Natural killer cell (primary cell): ENCODE measurements around the gene CACNA1A. TPM values are rescaled to one million over a fixed set of nuclear protein-coding genes. Genes with fewer than 3 reads are reported as not detected.
"Not testable (repeated sequence)": the region's sequence is repeated elsewhere in the genome, so short reads cannot be mapped to it uniquely, and the experiment has no call there.

ENCODE experiments used
- ATAC-seq, 3 donors: fragments of 150-1000 bp in 2 of 3; fragments of 200-7000 bp in 1 of 3; cut with Tn5 transposase; 1 replicate in 1 of 3; 2 replicates in 2 of 3; pipeline ENCODE4 v1.10.0; 2021; ENCODE audit warnings: mild to moderate bottlenecking in 2 of 3, moderate library complexity in 2 of 3
- DNase-seq, 2 donors: peaks; one replicate each; pipeline versions ENCODE4 v3.0.0 to v3.0.0-alpha.2; 2013 to 2021; ENCODE audit warnings: mixed read lengths in 1 of 2
- H3K27ac ChIP-seq: one replicate; pipeline ENCODE4 v1.5.1; 2013; ENCODE audit warnings: mild to moderate bottlenecking, low read length
- H3K27me3 ChIP-seq: one replicate; pipeline ENCODE4 v1.6.1; 2013; ENCODE audit warnings: low read length; ENCODE audit not compliant: control insufficient read depth, insufficient read depth
- H3K36me3 ChIP-seq: one replicate; pipeline ENCODE4 v1.6.1; 2013; ENCODE audit warnings: low read length; ENCODE audit not compliant: control insufficient read depth, insufficient read depth
- H3K4me1 ChIP-seq: one replicate; pipeline ENCODE4 v1.6.1; 2013; ENCODE audit warnings: low read length; ENCODE audit not compliant: control insufficient read depth, insufficient read depth
- H3K4me3 ChIP-seq: one replicate; pipeline ENCODE4 v1.5.1; 2013; ENCODE audit warnings: low read length
- H3K9me3 ChIP-seq: one replicate; pipeline ENCODE4 v1.6.1; 2013; ENCODE audit warnings: low read length; ENCODE audit not compliant: control insufficient read depth, insufficient read depth
- H3K27ac Mint-ChIP-seq, 2 donors: one replicate each; pipeline ENCODE4 v1.8.0; 2022; ENCODE audit warnings: mild to moderate bottlenecking in 2 of 2, mixed read lengths in 2 of 2, moderate library complexity in 1 of 2
- H3K27me3 Mint-ChIP-seq, 2 donors: one replicate each; pipeline ENCODE4 v1.8.0; 2022; ENCODE audit warnings: low read depth in 2 of 2, mixed read lengths in 2 of 2
- H3K36me3 Mint-ChIP-seq: one replicate; pipeline ENCODE4 v1.8.0; 2022; ENCODE audit warnings: mixed read lengths
- H3K4me1 Mint-ChIP-seq, 2 donors: one replicate each; pipeline ENCODE4 v1.8.0; 2022; ENCODE audit warnings: mixed read lengths in 2 of 2
- H3K4me3 Mint-ChIP-seq: one replicate; pipeline ENCODE4 v1.8.0; 2022; ENCODE audit warnings: mild to moderate bottlenecking, moderate library complexity, mixed read lengths
- H3K9me3 Mint-ChIP-seq, 2 donors: one replicate each; pipeline ENCODE4 v1.8.0; 2022; ENCODE audit warnings: mixed read lengths in 2 of 2
- WGBS: methylation state at CpG from one replicate; pipeline ENCODE4 v1.1.7; 2013; ENCODE audit warnings: missing lambda C conversion rate; ENCODE audit not compliant: insufficient coverage; 5-methylcytosine and 5-hydroxymethylcytosine counted together
- intact Hi-C: fragments of 100-400 bp; cut with micrococcal nuclease; formaldehyde crosslinking; loops from one replicate; pipeline ENCODE4 v1.14.2; 2022
- total RNA-seq, 4 donors: library from RNA; stranded (reverse); fragments of 120-200 nt in 1 of 4; gene quantifications; one replicate each; pipeline versions ENCODE4 v1.2.3 to v1.2.4, GENCODE V29; 2013 to 2022
- TF ChIP-seq, protein P1 (sequence below): fragments of 200-600 bp; IDR thresholded peaks from one replicate; pipeline ENCODE4 v1.8.0; 2022; ENCODE audit warnings: antibody characterized with exemption

Gene CACNA1A
- total RNA-seq, 3 donors from 2014 or later (not counting 1 experiment from before 2014, with no cell fraction given): 0.59 to 0.85 (median 0.75) TPM

- peaks cover 0 to 5% of the 10 kb centered on the region in 2 donors for H3K4me1 Mint-ChIP-seq
- Histone ChIP-seq H3K4me1 (no peaks in the 10 kb centered on the region), H3K27me3 (no peaks in the 10 kb centered on the region), H3K36me3 (no peaks in the 10 kb centered on the region), H3K9me3 (no peaks in the 10 kb centered on the region), H3K4me3 (no peak overlapping the region), H3K27ac (no peak overlapping the region)
- intact Hi-C loops: no loop called here
- WGBS: 100% methylated on average over 1 of the region's 1 CpG
- TF ChIP-seq, protein P1, sequence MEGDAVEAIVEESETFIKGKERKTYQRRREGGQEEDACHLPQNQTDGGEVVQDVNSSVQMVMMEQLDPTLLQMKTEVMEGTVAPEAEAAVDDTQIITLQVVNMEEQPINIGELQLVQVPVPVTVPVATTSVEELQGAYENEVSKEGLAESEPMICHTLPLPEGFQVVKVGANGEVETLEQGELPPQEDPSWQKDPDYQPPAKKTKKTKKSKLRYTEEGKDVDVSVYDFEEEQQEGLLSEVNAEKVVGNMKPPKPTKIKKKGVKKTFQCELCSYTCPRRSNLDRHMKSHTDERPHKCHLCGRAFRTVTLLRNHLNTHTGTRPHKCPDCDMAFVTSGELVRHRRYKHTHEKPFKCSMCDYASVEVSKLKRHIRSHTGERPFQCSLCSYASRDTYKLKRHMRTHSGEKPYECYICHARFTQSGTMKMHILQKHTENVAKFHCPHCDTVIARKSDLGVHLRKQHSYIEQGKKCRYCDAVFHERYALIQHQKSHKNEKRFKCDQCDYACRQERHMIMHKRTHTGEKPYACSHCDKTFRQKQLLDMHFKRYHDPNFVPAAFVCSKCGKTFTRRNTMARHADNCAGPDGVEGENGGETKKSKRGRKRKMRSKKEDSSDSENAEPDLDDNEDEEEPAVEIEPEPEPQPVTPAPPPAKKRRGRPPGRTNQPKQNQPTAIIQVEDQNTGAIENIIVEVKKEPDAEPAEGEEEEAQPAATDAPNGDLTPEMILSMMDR: no peak
- H3K36me3 Mint-ChIP-seq: no peaks in the 10 kb centered on the region
- DNase-seq (no peak), ATAC-seq (no peak)
- peaks cover 14 to 25% of the 10 kb centered on the region in 2 donors for H3K27me3 Mint-ChIP-seq
- no peak overlapping the region for H3K27ac Mint-ChIP-seq
- no peaks in the 10 kb centered on the region for H3K9me3 Mint-ChIP-seq
- no peak overlapping the region for H3K4me3 Mint-ChIP-seq
Measured at GRCh38 chr19:13539332-13539731, 33.1 kb upstream of the CACNA1A start.

- no peak overlapping the region for H3K4me3 Mint-ChIP-seq
- no peaks in the 10 kb centered on the region for H3K36me3 ChIP-seq
- WGBS: 85% methylated on average over 5 of the region's 7 CpGs
- no peaks in the 10 kb centered on the region for H3K9me3 Mint-ChIP-seq
- H3K4me3 ChIP-seq: no peak overlapping the region
- TF ChIP-seq, protein P1: no peak
- intact Hi-C loops: no loop called here
- H3K27ac ChIP-seq: no peak overlapping the region
- DNase-seq (no peak), ATAC-seq (no peak)
- no peaks in the 10 kb centered on the region for H3K9me3 ChIP-seq
- H3K4me1 ChIP-seq: no peaks in the 10 kb centered on the region
- no peaks in the 10 kb centered on the region for H3K27me3 ChIP-seq
- H3K27ac Mint-ChIP-seq: no peak overlapping the region
- H3K4me1 Mint-ChIP-seq: peaks cover 0 to 5% of the 10 kb centered on the region in 2 donors
- no peaks in the 10 kb centered on the region for H3K36me3 Mint-ChIP-seq
- H3K27me3 Mint-ChIP-seq: peaks cover 19 to 23% of the 10 kb centered on the region in 2 donors
Measured at GRCh38 chr19:13538601-13539253, 32.4 kb upstream of the CACNA1A start.

GRCh38 chr19:13537454-13537853 is 31.2 kb upstream of the CACNA1A start:
- intact Hi-C loops: no loop called here
- H3K4me1 ChIP-seq: no peaks in the 10 kb centered on the region
- Mint-ChIP-seq H3K27me3 (peaks cover 16 to 20% of the 10 kb centered on the region in 2 donors), H3K4me1 (peaks cover 0 to 5% of the 10 kb centered on the region in 2 donors), H3K9me3 (no peaks in the 10 kb centered on the region), H3K27ac (no peak overlapping the region), H3K4me3 (no peak overlapping the region), H3K36me3 (no peaks in the 10 kb centered on the region)
- no peak overlapping the region for H3K4me3 ChIP-seq
- H3K27ac ChIP-seq: no peak overlapping the region
- TF ChIP-seq, protein P1: no peak
- ATAC-seq: no peak
- WGBS: 61% methylated on average over 6 of the region's 6 CpGs
- H3K36me3 ChIP-seq: no peaks in the 10 kb centered on the region
- no peaks in the 10 kb centered on the region for H3K9me3 ChIP-seq
- no peaks in the 10 kb centered on the region for H3K27me3 ChIP-seq
- no peak for DNase-seq

DNA sequence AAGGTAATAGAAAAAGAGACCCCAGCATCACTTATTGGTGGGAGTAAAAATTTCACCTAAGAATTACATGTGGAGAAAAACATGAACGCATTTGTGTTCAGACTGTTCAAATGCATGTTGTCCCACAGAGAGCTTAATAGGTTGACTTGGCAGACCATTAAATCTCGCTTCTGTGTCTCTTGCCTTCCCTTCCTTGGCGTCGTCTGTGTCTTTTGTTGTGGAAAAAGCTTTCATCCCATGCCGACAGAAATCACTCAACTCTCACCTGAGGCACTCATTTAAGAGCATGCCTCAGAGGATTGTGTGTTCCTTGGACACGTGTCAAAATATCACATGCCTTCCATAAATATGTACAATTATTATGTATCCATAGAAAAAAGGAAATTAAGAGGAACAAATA is 24.4 kb upstream of the CACNA1A start:
- no peaks in the 10 kb centered on the region for H3K4me1 Mint-ChIP-seq
- TF ChIP-seq, protein P1: no peak
- H3K9me3 ChIP-seq: peaks cover 4% of the 10 kb centered on the region
- H3K36me3 Mint-ChIP-seq: no peaks in the 10 kb centered on the region
- DNase-seq (no peak), ATAC-seq (no peak)
- 24% methylated on average over 5 of the region's 6 CpGs for WGBS
- intact Hi-C loops: no loop called here
- H3K27ac Mint-ChIP-seq: no peak overlapping the region
- no peak overlapping the region for H3K4me3 Mint-ChIP-seq
- no peak overlapping the region for H3K27ac ChIP-seq
- no peak overlapping the region for H3K4me3 ChIP-seq
- H3K4me1 ChIP-seq: no peaks in the 10 kb centered on the region
- H3K27me3 Mint-ChIP-seq: peaks cover 0 to 17% of the 10 kb centered on the region in 2 donors
- H3K27me3 ChIP-seq: peaks cover 2% of the 10 kb centered on the region
- H3K36me3 ChIP-seq: no peaks in the 10 kb centered on the region
- H3K9me3 Mint-ChIP-seq: no peaks in the 10 kb centered on the region

DNA sequence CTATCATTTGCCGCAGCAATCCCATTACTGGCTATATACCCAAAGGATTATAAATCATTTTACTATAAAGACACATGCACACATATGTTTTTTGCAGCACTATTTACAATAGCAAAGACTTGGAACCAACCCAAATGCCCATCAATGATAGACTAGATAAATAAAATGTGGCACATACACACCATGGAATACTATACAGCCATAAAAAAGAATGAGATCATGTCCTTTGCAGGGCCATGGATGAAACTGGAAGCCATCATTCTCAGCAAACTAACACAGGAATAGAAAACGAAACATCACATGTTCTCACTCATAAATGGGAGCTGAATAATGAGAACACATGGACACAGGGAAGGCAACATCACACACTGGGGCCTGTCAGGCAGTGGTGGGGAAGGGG is 23.4 kb upstream of the CACNA1A start:
- H3K4me3 ChIP-seq, H3K27me3 ChIP-seq, ATAC-seq, H3K4me1 Mint-ChIP-seq, H3K36me3 Mint-ChIP-seq, H3K9me3 ChIP-seq, H3K36me3 ChIP-seq, H3K27ac Mint-ChIP-seq, H3K4me1 ChIP-seq, H3K27ac ChIP-seq, H3K9me3 Mint-ChIP-seq, DNase-seq, H3K4me3 Mint-ChIP-seq, intact Hi-C loops: not testable (repeated sequence)
- peaks cover 0 to 15% of the 10 kb centered on the region in 2 donors for H3K27me3 Mint-ChIP-seq
- 100% methylated on average over 2 of the region's 2 CpGs for WGBS
